GM12892 (cell line): Measurements from ENCODE around the gene SYT6.
"Not testable (repeated sequence)": the region's sequence is repeated elsewhere in the genome, so short reads cannot be mapped to it uniquely, and the experiment has no call there.

ENCODE experiments used
- POLR2A ChIP-seq: IDR thresholded peaks from 2 replicates; pipeline ENCODE4 v1.6.1; 2011; ENCODE audit warnings: low read depth, low read length, control low read depth
- POLR2AphosphoS5 ChIP-seq: IDR thresholded peaks from 2 replicates; pipeline ENCODE4 v1.6.1; 2011; ENCODE audit warnings: low read depth, low read length, control low read depth
- TAF1 ChIP-seq: IDR thresholded peaks from 2 replicates; pipeline ENCODE4 v1.6.1; 2011; ENCODE audit warnings: low read depth, mild to moderate bottlenecking, control low read depth, low read length, borderline replicate concordance

DNA sequence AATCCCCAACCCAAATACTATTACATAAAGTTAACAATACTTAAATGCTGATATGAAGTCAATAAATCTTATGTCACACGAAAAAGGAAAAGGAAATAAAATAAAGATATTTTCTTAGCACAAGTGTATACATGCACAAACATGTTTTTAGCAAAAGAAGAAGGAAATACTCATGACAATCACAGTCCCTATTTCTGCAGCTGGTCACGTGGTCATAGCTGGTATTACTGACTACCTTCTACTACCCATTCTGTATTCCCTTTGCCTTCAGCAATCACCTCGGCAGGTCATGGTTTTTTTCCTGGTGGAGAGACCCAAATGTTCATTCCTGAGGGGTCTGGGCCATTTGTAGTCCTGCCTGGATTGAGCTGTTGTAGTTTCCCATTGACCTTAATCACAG, 88.0 kb downstream of the SYT6 start:
- TF ChIP-seq POLR2AphosphoS5, POLR2A, TAF1: not testable (repeated sequence)
